ENCODE measurements around the gene PIP5K1B.

PIP5K1B gene

DNA sequence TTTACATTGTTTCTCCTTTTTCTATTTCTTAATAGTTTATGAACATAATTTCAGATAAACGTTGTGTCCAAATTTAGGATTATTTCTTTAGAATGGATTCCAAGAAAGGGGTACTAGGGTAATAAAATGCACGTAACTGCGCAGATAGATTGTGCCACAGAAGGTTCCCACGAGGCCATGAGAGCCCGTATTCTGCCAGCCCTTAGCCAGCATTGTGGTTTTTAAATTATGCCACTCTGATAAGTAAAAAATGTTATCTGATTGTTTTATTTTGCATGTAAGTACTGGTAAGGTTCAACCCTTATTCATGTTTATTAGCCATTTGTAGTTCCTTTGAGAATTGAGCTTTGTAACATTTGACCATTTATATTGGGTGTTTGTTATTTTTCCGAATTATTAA, 220.1 kb downstream of the PIP5K1B start:
- H3K4me3 Mint-ChIP-seq: no peak overlapping the region
- no peaks in the 10 kb centered on the region for H3K36me3 Mint-ChIP-seq (ENCODE audit: low read depth)
- H3K9me3 Mint-ChIP-seq: no peaks in the 10 kb centered on the region
- H3K27me3 Mint-ChIP-seq (ENCODE audit: low read depth): peaks cover under 1% of the 10 kb centered on the region
- TF ChIP-seq, protein P1, sequence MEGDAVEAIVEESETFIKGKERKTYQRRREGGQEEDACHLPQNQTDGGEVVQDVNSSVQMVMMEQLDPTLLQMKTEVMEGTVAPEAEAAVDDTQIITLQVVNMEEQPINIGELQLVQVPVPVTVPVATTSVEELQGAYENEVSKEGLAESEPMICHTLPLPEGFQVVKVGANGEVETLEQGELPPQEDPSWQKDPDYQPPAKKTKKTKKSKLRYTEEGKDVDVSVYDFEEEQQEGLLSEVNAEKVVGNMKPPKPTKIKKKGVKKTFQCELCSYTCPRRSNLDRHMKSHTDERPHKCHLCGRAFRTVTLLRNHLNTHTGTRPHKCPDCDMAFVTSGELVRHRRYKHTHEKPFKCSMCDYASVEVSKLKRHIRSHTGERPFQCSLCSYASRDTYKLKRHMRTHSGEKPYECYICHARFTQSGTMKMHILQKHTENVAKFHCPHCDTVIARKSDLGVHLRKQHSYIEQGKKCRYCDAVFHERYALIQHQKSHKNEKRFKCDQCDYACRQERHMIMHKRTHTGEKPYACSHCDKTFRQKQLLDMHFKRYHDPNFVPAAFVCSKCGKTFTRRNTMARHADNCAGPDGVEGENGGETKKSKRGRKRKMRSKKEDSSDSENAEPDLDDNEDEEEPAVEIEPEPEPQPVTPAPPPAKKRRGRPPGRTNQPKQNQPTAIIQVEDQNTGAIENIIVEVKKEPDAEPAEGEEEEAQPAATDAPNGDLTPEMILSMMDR (IDR thresholded peaks at IDR 0.05; ENCODE audit: unreplicated experiment in 3 of 3): no peak
- peaks cover 7% of the 10 kb centered on the region for H3K4me1 Mint-ChIP-seq
- no peak overlapping the region for H3K27ac Mint-ChIP-seq

DNA sequence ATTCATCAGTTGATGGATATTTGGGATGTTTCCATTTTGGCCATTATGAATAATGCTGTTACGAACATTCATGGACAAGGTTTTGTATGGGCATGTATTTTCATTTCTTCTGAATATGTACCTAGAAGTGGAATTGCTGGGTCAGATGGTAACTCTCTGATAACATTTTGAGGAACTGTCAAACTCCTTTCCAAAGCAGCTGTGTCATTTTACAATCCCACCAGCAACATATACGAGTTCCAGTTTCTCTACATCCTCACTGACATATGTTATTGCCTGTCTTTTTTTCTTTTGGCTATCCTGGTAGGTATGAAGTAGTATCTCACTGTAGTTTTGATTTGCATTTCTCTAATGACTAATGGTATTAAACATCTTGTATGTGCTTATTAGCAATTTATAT, 222.1 kb downstream of the PIP5K1B start:
- Mint-ChIP-seq H3K9me3 (no peaks in the 10 kb centered on the region), H3K27ac (no peak overlapping the region), H3K27me3 (ENCODE audit: low read depth) (peaks cover 3% of the 10 kb centered on the region), H3K4me1 (peaks cover 7% of the 10 kb centered on the region), H3K36me3 (ENCODE audit: low read depth) (no peaks in the 10 kb centered on the region), H3K4me3 (no peak overlapping the region)
- TF ChIP-seq, protein P1 (IDR thresholded peaks at IDR 0.05; ENCODE audit: unreplicated experiment in 3 of 3): no peak

DNA sequence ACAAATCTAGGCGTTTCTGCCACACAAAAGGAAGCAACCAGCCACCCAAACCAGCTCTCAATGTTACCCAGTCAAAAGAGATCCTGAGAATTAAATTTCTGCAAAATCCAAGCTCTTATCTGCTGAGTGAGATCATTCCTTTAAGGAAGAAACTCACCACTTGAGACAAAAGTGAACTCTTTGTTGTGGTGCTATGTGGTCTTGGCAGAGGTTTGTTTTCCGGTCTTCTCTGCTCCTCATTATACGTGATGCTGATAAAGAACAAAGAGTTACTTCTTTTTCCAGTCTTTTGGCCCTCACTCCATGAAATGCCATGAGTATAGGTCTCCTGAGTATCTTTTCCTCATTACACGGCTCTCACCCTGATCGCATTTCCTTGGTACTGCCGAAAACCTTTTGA, 226.8 kb downstream of the PIP5K1B start:
- TF ChIP-seq, protein P1 (IDR thresholded peaks at IDR 0.05; ENCODE audit: unreplicated experiment in 3 of 3): no peak
- Mint-ChIP-seq H3K36me3 (ENCODE audit: low read depth) (no peaks in the 10 kb centered on the region), H3K27ac (peak overlapping the region in 1 of 3 experiments; percentile 31), H3K9me3 (no peaks in the 10 kb centered on the region), H3K4me3 (no peak overlapping the region), H3K4me1 (peaks cover 9% of the 10 kb centered on the region), H3K27me3 (ENCODE audit: low read depth) (peaks cover 3% of the 10 kb centered on the region)

DNA sequence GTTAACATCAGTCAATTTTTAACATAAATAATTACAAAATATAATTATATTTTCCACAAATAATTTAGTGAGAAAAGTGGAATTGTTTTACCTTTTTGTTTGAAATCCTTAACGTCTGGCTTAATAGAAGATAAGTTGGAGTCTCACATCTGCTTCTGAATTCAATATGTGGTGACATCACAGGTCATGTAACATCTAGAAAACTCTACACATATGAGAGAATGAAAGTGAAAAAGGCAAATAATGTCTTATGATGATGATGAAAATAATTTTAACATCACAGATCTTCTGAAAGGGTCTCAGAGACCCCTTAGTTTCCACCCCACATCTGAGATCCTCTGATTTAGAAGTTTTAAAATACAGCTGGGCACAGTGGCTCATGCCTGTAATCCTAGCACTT, 227.4 kb downstream of the PIP5K1B start:
- Mint-ChIP-seq H3K4me1 (peaks cover 9% of the 10 kb centered on the region), H3K9me3 (no peaks in the 10 kb centered on the region), H3K27me3 (ENCODE audit: low read depth) (peaks cover 3% of the 10 kb centered on the region), H3K36me3 (ENCODE audit: low read depth) (no peaks in the 10 kb centered on the region), H3K4me3 (no peak overlapping the region), H3K27ac (peak overlapping the region in 1 of 3 experiments; percentile 27)
- TF ChIP-seq, protein P1 (IDR thresholded peaks at IDR 0.05; ENCODE audit: unreplicated experiment in 3 of 3): no peak

DNA sequence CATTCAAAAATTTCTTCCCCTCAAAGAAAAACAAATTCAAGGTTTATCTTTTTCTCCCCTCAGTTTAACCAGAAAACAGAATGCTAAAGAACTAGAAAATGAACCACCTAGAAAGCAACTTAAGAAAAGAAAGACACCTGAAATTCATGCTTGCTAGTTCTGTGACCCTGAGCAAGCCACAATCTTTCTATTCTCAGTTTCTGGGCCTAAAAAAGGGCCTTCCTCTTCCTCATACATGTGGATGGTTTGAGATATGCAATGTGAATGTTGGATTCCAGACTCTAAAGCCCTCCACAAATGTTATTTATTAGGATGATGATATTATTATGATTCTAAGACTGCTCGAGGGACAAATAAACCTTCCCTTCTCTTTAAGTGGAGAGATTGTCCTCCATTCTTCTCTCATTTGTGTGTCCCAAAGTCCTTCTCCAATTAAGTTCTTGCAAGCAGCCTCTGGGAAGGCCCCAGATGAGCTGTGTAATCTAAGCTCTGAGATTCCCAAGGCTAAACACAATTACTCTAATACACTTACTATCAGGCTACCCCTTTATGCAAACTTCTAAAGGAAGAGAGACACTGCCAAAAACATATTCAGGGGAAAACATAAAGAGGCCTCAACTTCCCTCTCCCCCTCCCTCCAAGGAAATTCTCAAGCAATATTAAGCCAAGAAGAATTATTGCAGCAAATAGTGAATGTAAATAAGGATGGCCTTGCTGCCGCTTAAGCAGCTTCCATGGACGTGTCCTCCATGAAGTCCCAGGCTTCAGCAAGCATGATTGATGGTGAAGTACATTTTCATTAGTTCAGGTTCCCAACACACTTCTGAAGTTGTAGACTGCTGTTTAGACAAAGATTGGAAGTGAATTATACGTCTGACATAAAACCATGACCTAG, 228.6 kb downstream of the PIP5K1B start:
- Mint-ChIP-seq H3K27ac (peak overlapping the region in 2 of 3 experiments; percentile 68 to 85), H3K27me3 (ENCODE audit: low read depth) (peaks cover 3% of the 10 kb centered on the region), H3K4me3 (no peak overlapping the region), H3K9me3 (peaks cover 2% of the 10 kb centered on the region), H3K4me1 (peaks cover 9% of the 10 kb centered on the region), H3K36me3 (ENCODE audit: low read depth) (no peaks in the 10 kb centered on the region)
- TF ChIP-seq, protein P1 (IDR thresholded peaks at IDR 0.05; ENCODE audit: unreplicated experiment in 3 of 3): no peak

DNA sequence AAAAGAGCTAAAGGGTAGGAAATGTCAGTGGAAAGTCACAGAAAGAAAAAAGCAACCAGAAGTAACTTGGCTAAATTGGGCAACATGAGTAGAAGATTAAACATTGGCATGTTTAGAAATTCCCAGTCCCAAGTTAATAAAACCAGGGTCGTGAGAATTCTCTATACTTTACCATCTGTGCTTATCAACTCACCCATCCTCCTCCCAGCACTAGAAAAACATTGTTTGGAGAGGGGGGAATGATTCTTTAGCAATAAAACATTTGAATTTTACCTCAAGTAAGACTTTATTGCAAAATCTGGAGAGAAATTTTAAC, 229.2 kb downstream of the PIP5K1B start:
- Mint-ChIP-seq H3K27me3 (ENCODE audit: low read depth) (peaks cover 3% of the 10 kb centered on the region), H3K4me3 (no peak overlapping the region), H3K9me3 (peaks cover 2% of the 10 kb centered on the region), H3K27ac (peak overlapping the region in 2 of 3 experiments; percentile 68 to 85), H3K4me1 (peaks cover 9% of the 10 kb centered on the region), H3K36me3 (ENCODE audit: low read depth) (no peaks in the 10 kb centered on the region)
- TF ChIP-seq, protein P1 (IDR thresholded peaks at IDR 0.05; ENCODE audit: unreplicated experiment in 3 of 3): no peak
